Trophoblast cell (in vitro differentiated cells and primary cell): ENCODE measurements around the gene OR5L1.
A peak's percentile ranks its signal among the peaks of the same experiment; 100 is the strongest.

Experiments
- DNase-seq, 2 donors: peaks; one replicate each; pipeline ENCODE4 v3.0.0-alpha.2; 2016
- H2AFZ ChIP-seq: 2 replicates; pipeline ENCODE4 v1.6.1; 2013; ENCODE audit warnings: low read length, moderate library complexity, mild to moderate bottlenecking; ENCODE audit not compliant: insufficient read depth, poor library complexity
- H2AK5ac ChIP-seq: 2 replicates; pipeline ENCODE4 v1.6.1; 2013; ENCODE audit warnings: mild to moderate bottlenecking, low read length
- H2BK120ac ChIP-seq: 2 replicates; pipeline ENCODE4 v1.6.1; 2013; ENCODE audit warnings: low read length, mild to moderate bottlenecking, moderate library complexity; ENCODE audit not compliant: insufficient read depth, poor library complexity
- H2BK12ac ChIP-seq: 2 replicates; pipeline ENCODE4 v1.6.1; 2013; ENCODE audit warnings: mild to moderate bottlenecking, low read length, moderate library complexity
- H2BK5ac ChIP-seq: 2 replicates; pipeline ENCODE4 v1.6.1; 2013; ENCODE audit warnings: low read length, low read depth, moderate library complexity, mild to moderate bottlenecking; ENCODE audit not compliant: poor library complexity
- H3K14ac ChIP-seq: 2 replicates; pipeline ENCODE4 v1.6.1; 2013; ENCODE audit warnings: mild to moderate bottlenecking, low read length
- H3K18ac ChIP-seq: 2 replicates; pipeline ENCODE4 v1.6.1; 2013; ENCODE audit warnings: mild to moderate bottlenecking, low read length
- H3K23ac ChIP-seq: 2 replicates; pipeline ENCODE4 v1.6.1; 2013; ENCODE audit warnings: low read length
- H3K27ac ChIP-seq: 2 replicates; pipeline ENCODE4 v1.5.1; 2013; ENCODE audit warnings: low read depth, mild to moderate bottlenecking, inconsistent platforms, low read length, moderate library complexity
- H3K27me3 ChIP-seq: 2 replicates; pipeline ENCODE4 v1.6.1; 2013; ENCODE audit warnings: inconsistent platforms, mild to moderate bottlenecking, low read length, moderate library complexity; ENCODE audit not compliant: insufficient read depth
- H3K36me3 ChIP-seq, 2 experiments: 1 replicate in 1 of 2; 2 replicates in 1 of 2; pipeline ENCODE4 v1.6.1; 2013; ENCODE audit warnings: low read length in 2 of 2, mild to moderate bottlenecking in 2 of 2, moderate library complexity in 1 of 2; ENCODE audit not compliant: insufficient read depth in 2 of 2, control insufficient read depth in 1 of 2
- H3K4ac ChIP-seq: 2 replicates; pipeline ENCODE4 v1.6.1; 2013; ENCODE audit warnings: low read depth, mild to moderate bottlenecking, low read length, moderate library complexity
- H3K4me1 ChIP-seq, 2 experiments: 1 replicate in 1 of 2; 2 replicates in 1 of 2; pipeline ENCODE4 v1.6.1; 2013; ENCODE audit warnings: low read length in 2 of 2, mild to moderate bottlenecking in 2 of 2, moderate library complexity in 1 of 2; ENCODE audit not compliant: insufficient read depth in 2 of 2, control insufficient read depth in 1 of 2
- H3K4me2 ChIP-seq: 2 replicates; pipeline ENCODE4 v1.6.1; 2013; ENCODE audit warnings: inconsistent platforms, mild to moderate bottlenecking, low read length, moderate library complexity
- H3K4me3 ChIP-seq: 2 replicates; pipeline ENCODE4 v1.5.1; 2013; ENCODE audit warnings: mild to moderate bottlenecking, low read depth, low read length, inconsistent platforms
- H3K79me1 ChIP-seq: one replicate; pipeline ENCODE4 v1.6.1; 2013; ENCODE audit warnings: low read length
- H3K79me2 ChIP-seq: 2 replicates; pipeline ENCODE4 v1.6.1; 2013; ENCODE audit warnings: low read length, mild to moderate bottlenecking; ENCODE audit not compliant: control insufficient read depth, insufficient read depth, poor library complexity
- H3K9ac ChIP-seq: 2 replicates; pipeline ENCODE4 v1.6.1; 2013; ENCODE audit warnings: mild to moderate bottlenecking, low read length
- H3K9me3 ChIP-seq: 2 replicates; pipeline ENCODE4 v1.6.1; 2013; ENCODE audit warnings: low read depth, mild to moderate bottlenecking, control low read depth, inconsistent platforms, low read length; ENCODE audit not compliant: insufficient read depth
- H4K12ac ChIP-seq: 2 replicates; pipeline ENCODE4 v1.6.1; 2013; ENCODE audit warnings: low read depth, mild to moderate bottlenecking, low read length, moderate library complexity
- H4K8ac ChIP-seq: 2 replicates; pipeline ENCODE4 v1.6.1; 2013; ENCODE audit warnings: low read depth, mild to moderate bottlenecking, low read length, moderate library complexity
- H4K91ac ChIP-seq: one replicate; pipeline ENCODE4 v1.6.1; 2013; ENCODE audit warnings: low read depth, mild to moderate bottlenecking, low read length, moderate library complexity
- WGBS: extraction: QIAGEN DNeasy Blood & Tissue Kit; methylation state at CpG from one replicate; pipeline ENCODE4 v1.1.7; 2013; ENCODE audit warnings: missing lambda C conversion rate; ENCODE audit not compliant: insufficient read length, insufficient coverage; ENCODE audit errors: extremely low coverage; 5-methylcytosine and 5-hydroxymethylcytosine counted together

OR5L1 gene

GRCh38 chr11:55795256-55795655 lies 15.9 kb upstream of the OR5L1 start, which contains the start of gene OR5D14:
TSS of gene OR5D14 (plus strand) at chr11:55795556. CDS start at chr11:55795556, 0 bp downstream.
- no peaks in the 10 kb centered on the region for H3K79me2 ChIP-seq
- no peak within 1 kb of the TSS for H3K27ac ChIP-seq
- H3K23ac ChIP-seq, result no peak within 1 kb of the TSS
- H4K91ac ChIP-seq, result no peak within 1 kb of the TSS
- H3K27me3 ChIP-seq, result no peaks in the 10 kb centered on the region
- H3K36me3 ChIP-seq, result no peaks in the 10 kb centered on the region
- peaks cover 5% of the 10 kb centered on the region for H3K9me3 ChIP-seq
- no peak within 1 kb of the TSS for H3K4me3 ChIP-seq
- no peak within 1 kb of the TSS for H2AK5ac ChIP-seq
- no peak within 1 kb of the TSS for H3K4me2 ChIP-seq
- no peak within 1 kb of the TSS for H4K8ac ChIP-seq
- no peaks in the 10 kb centered on the region for H3K4me1 ChIP-seq
- no peak within 1 kb of the TSS for H3K14ac ChIP-seq
- H2BK120ac ChIP-seq, result no peak within 1 kb of the TSS
- H2BK5ac ChIP-seq, result no peak within 1 kb of the TSS
- H3K9ac ChIP-seq, result peak within 1 kb of the TSS; percentile 67
- H2AFZ ChIP-seq, result no peak within 1 kb of the TSS
- no peak within 1 kb of the TSS for H3K4ac ChIP-seq
- no peak within 1 kb of the TSS for H3K18ac ChIP-seq
- H3K79me1 ChIP-seq, result no peaks in the 10 kb centered on the region
- no peak within 1 kb of the TSS for H2BK12ac ChIP-seq
- H4K12ac ChIP-seq, result no peak within 1 kb of the TSS
- no peak for DNase-seq

DNA sequence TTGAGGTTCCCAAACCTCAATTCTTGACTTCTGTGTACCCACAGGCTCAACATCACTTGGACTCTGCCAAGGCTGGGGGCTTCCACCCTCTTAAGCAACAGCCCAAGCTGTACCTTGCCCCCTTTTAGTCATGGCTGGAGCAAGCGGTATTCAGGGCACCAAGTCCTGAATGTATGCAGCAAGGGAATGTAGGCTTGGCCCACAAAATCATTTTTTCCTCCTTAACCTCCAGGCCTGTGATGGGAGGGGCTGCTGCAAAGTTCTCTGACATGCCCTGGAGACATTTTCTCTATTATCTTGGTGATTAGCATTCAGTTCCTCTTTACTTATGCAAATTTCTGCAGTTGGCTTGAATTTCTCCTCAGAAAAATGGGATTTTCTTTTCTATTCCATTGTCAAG lies 4.9 kb upstream of the OR5L1 start:
- no CpG with 5 or more reads among the region's 1 CpG for WGBS
- DNase-seq, result no peak

DNA sequence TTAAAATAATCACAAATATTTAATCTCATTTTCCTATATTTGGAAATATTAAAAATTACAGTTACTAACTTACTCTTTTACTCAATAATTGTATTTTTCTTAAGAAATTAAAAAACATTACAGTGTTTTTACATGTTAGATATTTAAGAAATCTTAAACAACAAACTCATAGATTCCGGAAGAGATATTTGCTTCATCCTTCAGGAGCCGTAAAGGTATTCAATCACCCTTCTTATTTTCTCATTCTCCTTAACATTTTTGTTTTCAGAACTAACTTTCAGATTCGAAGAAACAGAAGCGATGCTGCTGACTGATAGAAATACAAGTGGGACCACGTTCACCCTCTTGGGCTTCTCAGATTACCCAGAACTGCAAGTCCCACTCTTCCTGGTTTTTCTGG lies 8.2 kb downstream of the OR5L1 start, which contains the start of gene OR5D18:
TSS of gene OR5D18 (plus strand) at position 301 of the 400 bp plus-strand sequence. CDS start at position 301, 0 bp downstream.
- no peak within 1 kb of the TSS for H2BK5ac ChIP-seq
- no peak within 1 kb of the TSS for H4K8ac ChIP-seq
- no peak within 1 kb of the TSS for H3K4me3 ChIP-seq
- no peaks in the 10 kb centered on the region for H3K27me3 ChIP-seq
- no peaks in the 10 kb centered on the region for H3K79me1 ChIP-seq
- no peak within 1 kb of the TSS for H4K12ac ChIP-seq
- no peaks in the 10 kb centered on the region for H3K36me3 ChIP-seq
- no CpG with 5 or more reads among the region's 5 CpGs for WGBS
- H3K9ac ChIP-seq, result no peak within 1 kb of the TSS
- no peak within 1 kb of the TSS for H3K4me2 ChIP-seq
- H3K23ac ChIP-seq, result no peak within 1 kb of the TSS
- no peaks in the 10 kb centered on the region for H3K79me2 ChIP-seq
- no peak within 1 kb of the TSS for H2BK120ac ChIP-seq
- H3K14ac ChIP-seq, result no peak within 1 kb of the TSS
- no peak within 1 kb of the TSS for H3K27ac ChIP-seq
- H2BK12ac ChIP-seq, result no peak within 1 kb of the TSS
- H2AK5ac ChIP-seq, result no peak within 1 kb of the TSS
- no peak within 1 kb of the TSS for H4K91ac ChIP-seq
- peaks cover 8% of the 10 kb centered on the region for H3K9me3 ChIP-seq
- H3K18ac ChIP-seq, result no peak within 1 kb of the TSS
- no peak for DNase-seq
- no peak within 1 kb of the TSS for H3K4ac ChIP-seq
- H3K4me1 ChIP-seq, result no peaks in the 10 kb centered on the region
- H2AFZ ChIP-seq, result no peak within 1 kb of the TSS

More for the DNA sequence above, 4.9 kb upstream of the OR5L1 start:
- Histone ChIP-seq H3K4me2 (no peak overlapping the region), H3K9me3 (peaks cover 7% of the 10 kb centered on the region), H2AK5ac (no peak overlapping the region), H4K91ac (no peak overlapping the region), H3K18ac (no peak overlapping the region), H2BK5ac (no peak overlapping the region), H3K14ac (no peak overlapping the region), H4K8ac (no peak overlapping the region), H3K9ac (no peak overlapping the region), H3K4me3 (no peak overlapping the region), H2BK120ac (no peak overlapping the region), H2BK12ac (no peak overlapping the region), H3K79me2 (no peaks in the 10 kb centered on the region), H3K23ac (no peak overlapping the region), H3K36me3 (no peaks in the 10 kb centered on the region), H2AFZ (no peak overlapping the region), H3K4me1 (no peaks in the 10 kb centered on the region), H3K4ac (no peak overlapping the region), H3K27me3 (no peaks in the 10 kb centered on the region), H3K27ac (no peak overlapping the region), H4K12ac (no peak overlapping the region), H3K79me1 (no peaks in the 10 kb centered on the region)

DNA sequence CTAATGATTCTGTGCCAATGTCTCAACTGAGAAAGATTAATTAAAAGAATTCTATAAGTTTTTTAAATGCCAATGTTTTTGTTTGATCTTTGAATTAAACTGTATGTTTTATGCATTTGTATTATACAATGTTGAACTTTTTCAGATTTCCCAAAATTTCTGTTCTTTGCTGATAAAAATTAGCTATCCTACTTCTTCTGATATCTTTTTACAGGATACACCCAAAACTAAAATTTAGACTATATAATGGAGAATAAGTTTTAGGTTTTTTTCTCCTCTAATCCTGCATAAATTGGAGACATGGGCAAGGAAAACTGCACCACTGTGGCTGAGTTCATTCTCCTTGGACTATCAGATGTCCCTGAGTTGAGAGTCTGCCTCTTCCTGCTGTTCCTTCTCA lies 15.8 kb downstream of the OR5L1 start, which contains the start of gene OR5L2:
TSS of gene OR5L2 (plus strand) at position 301 of the 400 bp plus-strand sequence. CDS start at position 301, 0 bp downstream.
- H2BK120ac ChIP-seq, result no peak within 1 kb of the TSS
- H3K36me3 ChIP-seq, result no peaks in the 10 kb centered on the region
- H3K4me3 ChIP-seq, result peak within 1 kb of the TSS; percentile 61
- no peak within 1 kb of the TSS for H3K23ac ChIP-seq
- no peak within 1 kb of the TSS for H4K8ac ChIP-seq
- H4K91ac ChIP-seq, result no peak within 1 kb of the TSS
- no peak within 1 kb of the TSS for H3K14ac ChIP-seq
- no peak for DNase-seq
- no peaks in the 10 kb centered on the region for H3K79me2 ChIP-seq
- H3K27me3 ChIP-seq, result no peaks in the 10 kb centered on the region
- H3K18ac ChIP-seq, result no peak within 1 kb of the TSS
- no peak within 1 kb of the TSS for H3K4ac ChIP-seq
- no peak within 1 kb of the TSS for H2AFZ ChIP-seq
- no peak within 1 kb of the TSS for H4K12ac ChIP-seq
- H3K9ac ChIP-seq, result no peak within 1 kb of the TSS
- H3K4me2 ChIP-seq, result no peak within 1 kb of the TSS
- no peaks in the 10 kb centered on the region for H3K79me1 ChIP-seq
- no peaks in the 10 kb centered on the region for H3K4me1 ChIP-seq
- H3K27ac ChIP-seq, result no peak within 1 kb of the TSS
- no peak within 1 kb of the TSS for H2AK5ac ChIP-seq
- H2BK12ac ChIP-seq, result no peak within 1 kb of the TSS
- H2BK5ac ChIP-seq, result no peak within 1 kb of the TSS
- peaks cover 16% of the 10 kb centered on the region for H3K9me3 ChIP-seq
